ENCODE measurements around the gene PSMD14. TPM values are rescaled to one million over a fixed set of nuclear protein-coding genes. Genes with fewer than 3 reads are reported as not detected.

The PSMD14 gene
- total and polyA plus RNA-seq, 5 donors: 32.7 to 47.2 (median 42.7) TPM

GRCh38 chr2:161283926-161284325 is 24.3 kb upstream of the PSMD14 start:
- no peak overlapping the region for H3K4me3 ChIP-seq (ENCODE audit: low read length)
- no peaks in the 10 kb centered on the region for H3K27me3 ChIP-seq (ENCODE audit: control insufficient read depth, insufficient read depth)
- no peaks in the 10 kb centered on the region for H3K4me1 ChIP-seq (ENCODE audit: control insufficient read depth, insufficient read depth, low read length)
- intact Hi-C loops (cut with DNase I): no loop called here
- no peak overlapping the region for H3K27ac ChIP-seq (ENCODE audit: low read length)
- ATAC-seq (no peak), DNase-seq (no peak)
- 51% methylated on average over 1 of the region's 1 CpG for WGBS
- H3K9me3 ChIP-seq (ENCODE audit: control insufficient read depth, low read length): no peaks in the 10 kb centered on the region

DNA sequence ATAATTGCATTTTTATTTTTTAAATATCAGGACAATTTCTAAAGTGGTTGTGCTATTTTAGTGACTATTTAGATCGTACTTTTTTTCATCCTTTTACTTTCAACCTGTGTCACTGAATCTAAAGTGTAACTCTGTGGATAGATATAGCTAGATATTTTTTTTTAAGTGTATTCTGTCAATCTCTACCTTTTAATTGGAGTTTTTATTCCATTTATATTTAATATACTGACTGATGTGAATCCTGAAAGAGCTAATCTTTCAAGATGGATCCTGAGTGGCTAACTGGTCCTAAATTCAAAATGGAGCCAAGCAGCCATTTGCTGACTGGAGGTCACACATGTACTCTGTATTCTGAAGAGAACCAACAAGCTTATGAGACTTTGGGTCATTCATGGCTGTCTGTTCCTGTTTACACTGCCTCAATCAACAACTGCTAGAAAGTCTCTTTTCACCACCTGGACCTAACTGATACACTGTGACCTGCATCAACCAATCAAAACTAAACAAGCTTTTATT is 4.6 kb upstream of the PSMD14 start:
- H3K4me1 ChIP-seq (ENCODE audit: control insufficient read depth, insufficient read depth, low read length): no peaks in the 10 kb centered on the region
- intact Hi-C loops (cut with DNase I): no loop called here
- no peaks in the 10 kb centered on the region for H3K9me3 ChIP-seq (ENCODE audit: control insufficient read depth, low read length)
- no peak overlapping the region for H3K4me3 ChIP-seq (ENCODE audit: low read length)
- ATAC-seq: no peak
- no peaks in the 10 kb centered on the region for H3K27me3 ChIP-seq (ENCODE audit: control insufficient read depth, insufficient read depth)
- WGBS: 74% methylated on average over 1 of the region's 1 CpG
- DNase-seq: no peak
- H3K27ac ChIP-seq (ENCODE audit: low read length): no peak overlapping the region

GRCh38 chr2:161306919-161307318 is 1.3 kb upstream of the PSMD14 start:
- Histone ChIP-seq H3K4me1 (ENCODE audit: control insufficient read depth, insufficient read depth, low read length) (no peaks in the 10 kb centered on the region), H3K9me3 (ENCODE audit: control insufficient read depth, low read length) (no peaks in the 10 kb centered on the region), H3K27me3 (ENCODE audit: control insufficient read depth, insufficient read depth) (no peaks in the 10 kb centered on the region), H3K4me3 (ENCODE audit: low read length) (peak overlapping the region; percentile 5), H3K27ac (ENCODE audit: low read length) (no peak overlapping the region)
- intact Hi-C loops (cut with DNase I): no loop called here
- DNase-seq: no peak
- WGBS: 97% methylated on average over 6 of the region's 6 CpGs
- no peak for ATAC-seq

GRCh38 chr2:161307676-161308075 is 549 bp upstream of the PSMD14 start:
- no peaks in the 10 kb centered on the region for H3K9me3 ChIP-seq (ENCODE audit: control insufficient read depth, low read length)
- peak overlapping the region; percentile 91 for H3K27ac ChIP-seq (ENCODE audit: low read length)
- DNase-seq (no peak), ATAC-seq (no peak)
- intact Hi-C loops (cut with DNase I): no loop called here
- WGBS: 47% methylated on average over 6 of the region's 6 CpGs
- H3K4me1 ChIP-seq (ENCODE audit: control insufficient read depth, insufficient read depth, low read length): no peaks in the 10 kb centered on the region
- H3K4me3 ChIP-seq (ENCODE audit: low read length): peak overlapping the region; percentile 46
- no peaks in the 10 kb centered on the region for H3K27me3 ChIP-seq (ENCODE audit: control insufficient read depth, insufficient read depth)

DNA sequence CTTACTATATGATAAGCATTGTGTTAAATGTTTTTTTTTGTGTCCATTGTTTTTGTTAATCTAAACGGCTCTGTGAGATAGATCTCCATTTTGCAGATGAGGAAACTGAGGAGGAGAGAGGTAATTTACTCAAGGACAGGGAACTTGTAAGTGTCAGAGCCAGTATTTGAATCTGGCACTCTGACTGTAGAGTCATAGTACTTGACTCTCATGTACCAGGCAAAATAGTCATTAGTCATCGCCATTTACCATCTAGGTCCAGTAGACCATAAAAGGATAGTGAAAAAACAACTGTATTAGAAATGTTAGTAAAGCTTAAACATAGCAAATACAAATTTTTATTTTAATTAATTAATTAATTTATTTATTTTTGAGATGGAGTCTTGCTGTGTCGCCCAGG is 4.8 kb downstream of the PSMD14 start:
- ATAC-seq (no peak), DNase-seq (no peak)
- no peaks in the 10 kb centered on the region for H3K27me3 ChIP-seq (ENCODE audit: control insufficient read depth, insufficient read depth)
- H3K4me1 ChIP-seq (ENCODE audit: control insufficient read depth, insufficient read depth, low read length): no peaks in the 10 kb centered on the region
- intact Hi-C loops (cut with DNase I): no loop called here
- H3K27ac ChIP-seq (ENCODE audit: low read length): no peak overlapping the region
- 92% methylated on average over 3 of the region's 3 CpGs for WGBS
- H3K9me3 ChIP-seq (ENCODE audit: control insufficient read depth, low read length): no peaks in the 10 kb centered on the region
- H3K4me3 ChIP-seq (ENCODE audit: low read length): no peak overlapping the region

GRCh38 chr2:161315380-161315779 is 7.2 kb downstream of the PSMD14 start:
- Histone ChIP-seq H3K9me3 (ENCODE audit: control insufficient read depth, low read length) (no peaks in the 10 kb centered on the region), H3K27me3 (ENCODE audit: control insufficient read depth, insufficient read depth) (no peaks in the 10 kb centered on the region), H3K27ac (ENCODE audit: low read length) (no peak overlapping the region), H3K4me1 (ENCODE audit: control insufficient read depth, insufficient read depth, low read length) (no peaks in the 10 kb centered on the region), H3K4me3 (ENCODE audit: low read length) (no peak overlapping the region)
- intact Hi-C loops (cut with DNase I): no loop called here
- ATAC-seq (no peak), DNase-seq (no peak)

DNA sequence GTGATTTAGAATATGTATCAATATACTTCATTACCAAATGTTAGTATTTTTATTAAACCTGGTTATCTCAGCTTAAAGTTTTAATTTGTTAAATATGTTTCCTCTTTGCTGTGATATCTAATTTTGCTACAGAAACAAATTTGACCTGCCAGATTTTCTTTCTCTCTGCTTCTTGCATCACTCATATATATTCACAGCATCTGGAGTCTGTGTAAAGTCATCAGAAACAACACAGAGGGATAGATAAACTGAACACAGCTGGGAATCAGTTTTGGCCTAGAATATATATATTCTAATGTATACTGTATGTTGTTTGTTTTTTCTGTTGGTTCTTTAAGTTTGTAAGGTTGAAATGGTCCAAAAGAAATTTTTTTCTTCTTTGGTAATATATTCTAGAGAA is 8.5 kb downstream of the PSMD14 start:
- no peak for ATAC-seq
- intact Hi-C loops (cut with DNase I): no loop called here

GRCh38 chr2:161321944-161322648 is 13.9 kb downstream of the PSMD14 start:
- Histone ChIP-seq H3K27me3 (ENCODE audit: control insufficient read depth, insufficient read depth) (no peaks in the 10 kb centered on the region), H3K4me3 (ENCODE audit: low read length) (no peak overlapping the region), H3K4me1 (ENCODE audit: control insufficient read depth, insufficient read depth, low read length) (no peaks in the 10 kb centered on the region), H3K27ac (ENCODE audit: low read length) (no peak overlapping the region), H3K9me3 (ENCODE audit: control insufficient read depth, low read length) (no peaks in the 10 kb centered on the region)
- DNase-seq (no peak), ATAC-seq (no peak)
- 91% methylated on average over 6 of the region's 6 CpGs for WGBS
- intact Hi-C loops (cut with DNase I): no loop called here

More for the DNA sequence above, 8.5 kb downstream of the PSMD14 start:
- Histone ChIP-seq H3K27me3 (ENCODE audit: control insufficient read depth, insufficient read depth) (no peaks in the 10 kb centered on the region), H3K27ac (ENCODE audit: low read length) (no peak overlapping the region), H3K4me3 (ENCODE audit: low read length) (no peak overlapping the region), H3K9me3 (ENCODE audit: control insufficient read depth, low read length) (no peaks in the 10 kb centered on the region), H3K4me1 (ENCODE audit: control insufficient read depth, insufficient read depth, low read length) (no peaks in the 10 kb centered on the region)
- DNase-seq: no peak

- DNase-seq (no peak), ATAC-seq (no peak)
- no peaks in the 10 kb centered on the region for H3K9me3 ChIP-seq (ENCODE audit: control insufficient read depth, low read length)
- no peaks in the 10 kb centered on the region for H3K4me1 ChIP-seq (ENCODE audit: control insufficient read depth, insufficient read depth, low read length)
- H3K27me3 ChIP-seq (ENCODE audit: control insufficient read depth, insufficient read depth): no peaks in the 10 kb centered on the region
- H3K4me3 ChIP-seq (ENCODE audit: low read length): no peak overlapping the region
- H3K27ac ChIP-seq (ENCODE audit: low read length): no peak overlapping the region
- intact Hi-C loops (cut with DNase I): no loop called here
These were observed 16.7 kb downstream of the PSMD14 start for GRCh38 chr2:161324876-161325275.

DNA sequence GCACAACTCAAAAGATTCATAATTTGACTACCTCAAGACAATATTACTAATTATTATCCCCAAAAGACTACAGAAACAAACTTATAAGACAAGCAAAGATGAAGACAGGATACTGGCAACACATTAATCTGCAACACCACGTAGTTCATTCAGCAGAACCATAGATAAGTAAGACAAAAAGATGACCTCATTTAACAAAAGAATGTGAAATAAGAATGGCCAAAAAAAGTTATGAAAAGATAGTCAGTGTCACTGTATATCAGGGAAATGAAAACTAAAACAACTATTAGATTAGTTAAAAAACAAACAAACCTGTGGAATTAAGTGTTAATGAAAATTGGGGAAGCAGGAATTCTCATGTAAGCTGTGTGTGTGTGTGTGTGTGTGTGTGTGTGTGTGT is 19.4 kb downstream of the PSMD14 start:
- intact Hi-C loops (cut with DNase I): no loop called here
- no peak for DNase-seq
- no peaks in the 10 kb centered on the region for H3K27me3 ChIP-seq (ENCODE audit: control insufficient read depth, insufficient read depth)
- H3K9me3 ChIP-seq (ENCODE audit: control insufficient read depth, low read length): no peaks in the 10 kb centered on the region
- WGBS: 39% methylated on average over 1 of the region's 1 CpG
- no peak for ATAC-seq
- no peak overlapping the region for H3K4me3 ChIP-seq (ENCODE audit: low read length)
- H3K27ac ChIP-seq (ENCODE audit: low read length): no peak overlapping the region
- H3K4me1 ChIP-seq (ENCODE audit: control insufficient read depth, insufficient read depth, low read length): no peaks in the 10 kb centered on the region

- no peak overlapping the region for H3K4me3 ChIP-seq (ENCODE audit: low read length)
- intact Hi-C loops (cut with DNase I): no loop called here
- DNase-seq (no peak), ATAC-seq (no peak)
- no peak overlapping the region for H3K27ac ChIP-seq (ENCODE audit: low read length)
- no peaks in the 10 kb centered on the region for H3K27me3 ChIP-seq (ENCODE audit: control insufficient read depth, insufficient read depth)
- no peaks in the 10 kb centered on the region for H3K9me3 ChIP-seq (ENCODE audit: control insufficient read depth, low read length)
- H3K4me1 ChIP-seq (ENCODE audit: control insufficient read depth, insufficient read depth, low read length): no peaks in the 10 kb centered on the region
These were observed 24.2 kb downstream of the PSMD14 start for GRCh38 chr2:161332371-161332967.

DNA sequence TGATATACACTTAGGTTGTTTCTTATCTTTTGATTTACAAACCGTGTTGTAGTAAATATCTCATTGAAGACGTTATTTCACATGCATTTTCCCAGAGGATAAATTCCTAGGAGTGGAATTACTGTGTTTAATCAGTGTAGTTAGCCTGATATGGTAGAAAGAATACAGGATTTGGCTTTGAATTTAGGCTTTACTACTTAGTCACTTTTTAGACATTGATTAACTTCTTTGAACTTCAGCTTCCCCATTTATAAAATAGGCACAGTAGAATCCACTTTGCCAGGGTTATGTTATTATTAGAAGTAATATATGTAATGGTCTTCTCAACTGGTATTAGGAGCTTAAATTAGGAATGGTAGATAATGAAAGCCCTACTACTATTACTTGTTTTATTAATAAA is 27.4 kb downstream of the PSMD14 start:
- Histone ChIP-seq H3K4me3 (ENCODE audit: low read length) (no peak overlapping the region), H3K27me3 (ENCODE audit: control insufficient read depth, insufficient read depth) (no peaks in the 10 kb centered on the region), H3K27ac (ENCODE audit: low read length) (no peak overlapping the region), H3K9me3 (ENCODE audit: control insufficient read depth, low read length) (no peaks in the 10 kb centered on the region), H3K4me1 (ENCODE audit: control insufficient read depth, insufficient read depth, low read length) (no peaks in the 10 kb centered on the region)
- DNase-seq (no peak), ATAC-seq (no peak)
- 76% methylated on average over 2 of the region's 2 CpGs for WGBS
- intact Hi-C loops (cut with DNase I): no loop called here
